ENCODE data around the gene HIF1A. TPM values are rescaled to one million over a fixed set of nuclear protein-coding genes. Genes with fewer than 3 reads are reported as not detected.

The HIF1A gene
- total RNA-seq, 1 donor from 2014 or later = 326 TPM

- Mint-ChIP-seq H3K4me3 (ENCODE audit: unreplicated experiment) (no peak overlapping the region), H3K9me3 (ENCODE audit: unreplicated experiment) (peaks cover under 1% of the 10 kb centered on the region), H3K27me3 (ENCODE audit: unreplicated experiment) (no peaks in the 10 kb centered on the region), H3K27ac (ENCODE audit: unreplicated experiment) (no peak overlapping the region), H3K4me1 (ENCODE audit: unreplicated experiment) (peaks cover 12% of the 10 kb centered on the region), H3K36me3 (ENCODE audit: unreplicated experiment) (no peaks in the 10 kb centered on the region)
- DNase-seq (ENCODE audit: extremely low spot score, unreplicated experiment) = no peak
- TF ChIP-seq, protein P1, sequence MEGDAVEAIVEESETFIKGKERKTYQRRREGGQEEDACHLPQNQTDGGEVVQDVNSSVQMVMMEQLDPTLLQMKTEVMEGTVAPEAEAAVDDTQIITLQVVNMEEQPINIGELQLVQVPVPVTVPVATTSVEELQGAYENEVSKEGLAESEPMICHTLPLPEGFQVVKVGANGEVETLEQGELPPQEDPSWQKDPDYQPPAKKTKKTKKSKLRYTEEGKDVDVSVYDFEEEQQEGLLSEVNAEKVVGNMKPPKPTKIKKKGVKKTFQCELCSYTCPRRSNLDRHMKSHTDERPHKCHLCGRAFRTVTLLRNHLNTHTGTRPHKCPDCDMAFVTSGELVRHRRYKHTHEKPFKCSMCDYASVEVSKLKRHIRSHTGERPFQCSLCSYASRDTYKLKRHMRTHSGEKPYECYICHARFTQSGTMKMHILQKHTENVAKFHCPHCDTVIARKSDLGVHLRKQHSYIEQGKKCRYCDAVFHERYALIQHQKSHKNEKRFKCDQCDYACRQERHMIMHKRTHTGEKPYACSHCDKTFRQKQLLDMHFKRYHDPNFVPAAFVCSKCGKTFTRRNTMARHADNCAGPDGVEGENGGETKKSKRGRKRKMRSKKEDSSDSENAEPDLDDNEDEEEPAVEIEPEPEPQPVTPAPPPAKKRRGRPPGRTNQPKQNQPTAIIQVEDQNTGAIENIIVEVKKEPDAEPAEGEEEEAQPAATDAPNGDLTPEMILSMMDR (IDR thresholded peaks at IDR 0.05) = no peak
Measured at GRCh38 chr14:61681413-61681812, 13.9 kb upstream of the HIF1A start.

DNA sequence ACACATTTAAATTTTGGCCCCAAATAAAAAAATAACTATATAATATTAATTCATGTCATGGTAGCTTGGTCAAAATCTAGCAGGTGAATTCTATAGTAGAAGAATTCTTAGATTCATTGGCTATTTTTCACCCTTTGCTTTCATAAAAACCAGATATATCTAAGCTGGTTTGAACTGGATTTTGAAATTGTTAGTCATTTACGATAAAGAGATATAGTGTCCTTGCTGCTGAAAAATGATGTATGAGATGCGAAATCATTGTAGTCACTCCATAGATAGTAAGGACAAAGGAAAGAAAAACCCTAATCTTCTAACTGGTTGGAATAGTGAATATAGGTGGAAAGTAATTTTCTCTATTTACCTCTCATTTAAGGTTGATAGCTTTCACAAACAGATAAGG is 12.2 kb upstream of the HIF1A start:
- Mint-ChIP-seq H3K27me3 (ENCODE audit: unreplicated experiment) (no peaks in the 10 kb centered on the region), H3K4me1 (ENCODE audit: unreplicated experiment) (peaks cover 12% of the 10 kb centered on the region), H3K36me3 (ENCODE audit: unreplicated experiment) (peaks cover 2% of the 10 kb centered on the region), H3K9me3 (ENCODE audit: unreplicated experiment) (peaks cover 12% of the 10 kb centered on the region), H3K4me3 (ENCODE audit: unreplicated experiment) (no peak overlapping the region), H3K27ac (ENCODE audit: unreplicated experiment) (no peak overlapping the region)
- DNase-seq (ENCODE audit: extremely low spot score, unreplicated experiment) = no peak
- TF ChIP-seq, protein P1 (IDR thresholded peaks at IDR 0.05) = no peak

GRCh38 chr14:61690039-61690438 is 5.3 kb upstream of the HIF1A start:
- no peaks in the 10 kb centered on the region for H3K27me3 Mint-ChIP-seq (ENCODE audit: unreplicated experiment)
- peaks cover 23% of the 10 kb centered on the region for H3K4me1 Mint-ChIP-seq (ENCODE audit: unreplicated experiment)
- peaks cover 21% of the 10 kb centered on the region for H3K9me3 Mint-ChIP-seq (ENCODE audit: unreplicated experiment)
- H3K27ac Mint-ChIP-seq (ENCODE audit: unreplicated experiment) = no peak overlapping the region
- TF ChIP-seq, protein P1 (IDR thresholded peaks at IDR 0.05) = no peak
- H3K36me3 Mint-ChIP-seq (ENCODE audit: unreplicated experiment) = peaks cover 2% of the 10 kb centered on the region
- no peak for DNase-seq (ENCODE audit: extremely low spot score, unreplicated experiment)
- H3K4me3 Mint-ChIP-seq (ENCODE audit: unreplicated experiment) = no peak overlapping the region

GRCh38 chr14:61690982-61691381 is 4.3 kb upstream of the HIF1A start:
- TF ChIP-seq, protein P1 (IDR thresholded peaks at IDR 0.05) = no peak
- Mint-ChIP-seq H3K27ac (ENCODE audit: unreplicated experiment) (peak overlapping the region; percentile 64), H3K27me3 (ENCODE audit: unreplicated experiment) (no peaks in the 10 kb centered on the region), H3K4me1 (ENCODE audit: unreplicated experiment) (peaks cover 23% of the 10 kb centered on the region), H3K4me3 (ENCODE audit: unreplicated experiment) (no peak overlapping the region), H3K9me3 (ENCODE audit: unreplicated experiment) (peaks cover 21% of the 10 kb centered on the region), H3K36me3 (ENCODE audit: unreplicated experiment) (peaks cover 2% of the 10 kb centered on the region)
- DNase-seq (ENCODE audit: extremely low spot score, unreplicated experiment) = no peak

GRCh38 chr14:61691495-61691894 is 3.8 kb upstream of the HIF1A start:
- H3K27me3 Mint-ChIP-seq (ENCODE audit: unreplicated experiment) = no peaks in the 10 kb centered on the region
- TF ChIP-seq, protein P1 (IDR thresholded peaks at IDR 0.05) = no peak
- H3K4me1 Mint-ChIP-seq (ENCODE audit: unreplicated experiment) = peaks cover 23% of the 10 kb centered on the region
- H3K27ac Mint-ChIP-seq (ENCODE audit: unreplicated experiment) = peak overlapping the region; percentile 64
- no peak for DNase-seq (ENCODE audit: extremely low spot score, unreplicated experiment)
- peaks cover 1% of the 10 kb centered on the region for H3K36me3 Mint-ChIP-seq (ENCODE audit: unreplicated experiment)
- H3K9me3 Mint-ChIP-seq (ENCODE audit: unreplicated experiment) = peaks cover 19% of the 10 kb centered on the region
- no peak overlapping the region for H3K4me3 Mint-ChIP-seq (ENCODE audit: unreplicated experiment)
